Spleen (tissue), 11 donors: ENCODE measurements around the gene MEST. TPM values are rescaled to one million over a fixed set of nuclear protein-coding genes. Genes with fewer than 3 reads are reported as not detected.

Source experiments
- DNase-seq: peaks from one replicate; pipeline ENCODE4 v3.0.0-alpha.2; 2020
- H3K27ac ChIP-seq, 8 donors: fragments of 200-600 bp; sonication (generic) in 7 of 8; 1 replicate in 4 of 8; 2 replicates in 4 of 8; pipeline versions ENCODE4 v1.5.0 to v1.8.0; 2016 to 2021; ENCODE audit warnings: inconsistent platforms in 4 of 8, mild to moderate bottlenecking in 4 of 8, moderate library complexity in 1 of 8
- H3K27me3 ChIP-seq, 7 donors: fragments of 200-600 bp; sonication (generic) in 6 of 7; replicated peaks in 1 of 7; 1 replicate in 4 of 7; 2 replicates in 3 of 7; pipeline versions ENCODE4 v1.5.0 to v1.8.0; 2016 to 2021; ENCODE audit warnings: inconsistent platforms in 3 of 7, mild to moderate bottlenecking in 1 of 7
- H3K36me3 ChIP-seq, 6 donors: fragments of 200-600 bp; sonication (generic) in 5 of 6; 1 replicate in 4 of 6; 2 replicates in 2 of 6; pipeline versions ENCODE4 v1.5.0 to v1.8.0; 2016 to 2021; ENCODE audit warnings: inconsistent platforms in 2 of 6
- H3K4me1 ChIP-seq, 6 donors: fragments of 200-600 bp; sonication (generic) in 5 of 6; 1 replicate in 3 of 6; 2 replicates in 3 of 6; pipeline versions ENCODE4 v1.5.0 to v1.8.0; 2016 to 2021; ENCODE audit warnings: inconsistent platforms in 3 of 6
- H3K4me3 ChIP-seq, 8 donors: fragments of 200-600 bp; sonication (generic) in 7 of 8; 1 replicate in 4 of 8; 2 replicates in 4 of 8; pipeline versions ENCODE4 v1.5.0 to v1.8.0; 2016 to 2021; ENCODE audit warnings: inconsistent platforms in 4 of 8, mild to moderate bottlenecking in 4 of 8, moderate library complexity in 2 of 8
- H3K9me3 ChIP-seq, 8 donors: fragments of 200-600 bp; sonication (generic) in 7 of 8; 1 replicate in 4 of 8; 2 replicates in 4 of 8; pipeline versions ENCODE4 v1.5.0 to v1.8.0; 2016 to 2021; ENCODE audit warnings: inconsistent platforms in 4 of 8
- CTCF ChIP-seq, 11 experiments: fragments of 200-600 bp in 7 of 11; fragments of 450-650 bp in 4 of 11; sonication (generic) in 4 of 11; IDR thresholded peaks in 8 of 11; conservative IDR thresholded peaks in 3 of 11; 1 replicate in 7 of 11; 2 replicates in 4 of 11; pipeline versions ENCODE4 v1.4.0 to v1.8.0; 2016 to 2021; ENCODE audit warnings: antibody characterized with exemption in 11 of 11, inconsistent platforms in 4 of 11, mild to moderate bottlenecking in 1 of 11
- POLR2A ChIP-seq, 3 donors: fragments of 450-650 bp; IDR thresholded peaks; one replicate each; pipeline ENCODE4 v1.5.1; 2017; ENCODE audit warnings: antibody characterized with exemption in 3 of 3, mild to moderate bottlenecking in 1 of 3
- POLR2AphosphoS5 ChIP-seq, 3 donors: sonication (generic); formaldehyde crosslinking; IDR thresholded peaks; one replicate each; pipeline ENCODE4 v1.5.1; 2017; ENCODE audit warnings: antibody characterized with exemption in 3 of 3
- WGBS, 5 donors: extraction: QIAGEN DNeasy Blood & Tissue Kit in 3 of 5; methylation state at CpG; one replicate each; pipeline versions ENCODE4 v1.1.5 to v1.1.7; 2013 to 2018; 5-methylcytosine and 5-hydroxymethylcytosine counted together
- intact Hi-C: fragments of 100-400 bp; cut with DNase I; formaldehyde crosslinking; loops from one replicate; pipeline ENCODE4 v1.15.0; 2023; ENCODE audit warnings: low total_unique reads
- microRNA-seq, 3 donors: library from miRNA; unstranded; fragments of <30 nt; microRNA quantifications; one replicate each; pipeline versions ENCODE4 to v1.1.0, GENCODE V29; 2019 to 2020
- polyA plus RNA-seq, 3 donors: library from polyadenylated mRNA; stranded (reverse); fragments of 200-250 nt; gene quantifications; one replicate each; pipeline ENCODE4 v1.2.1, GENCODE V29; 2013
- small RNA-seq, 4 donors: library from RNA; depleted of rRNA; stranded (forward); fragments of <200 nt; gene quantifications; one replicate each; pipeline ENCODE3, GENCODE V24; 2016
- total RNA-seq, 7 donors: library from RNA; depleted of rRNA in 3 of 7; stranded (reverse); fragments of >200 nt in 3 of 7; fragmentation: NEBNext Ultra II Directional in 4 of 7; extraction: Animal tissue kit (Norgen Biotek cat#: 25700) in 4 of 7; gene quantifications; one replicate each; pipeline versions ENCODE4 v1.1.0 to v1.2.1, GENCODE V29; 2016 to 2021
- donor health status: healthy with polysubstance abuse.
- donor health status: DM: no; HTN: no; CAD: no; lungs with moderate emphysema.
- donor health status: DM: no; HTN: no; CAD: no.
- donor health status: Bipolar disorder and iron deficiency.
- donor health status: healthy.
- donor health status: DM: no; HTN: no; CAD: no.
- donor health status: DM: yes; HTN: yes; CAD: no.

Gene MEST
- total and polyA plus RNA-seq, 10 donors, result 11.2 to 198 (median 98.2) TPM

DNA sequence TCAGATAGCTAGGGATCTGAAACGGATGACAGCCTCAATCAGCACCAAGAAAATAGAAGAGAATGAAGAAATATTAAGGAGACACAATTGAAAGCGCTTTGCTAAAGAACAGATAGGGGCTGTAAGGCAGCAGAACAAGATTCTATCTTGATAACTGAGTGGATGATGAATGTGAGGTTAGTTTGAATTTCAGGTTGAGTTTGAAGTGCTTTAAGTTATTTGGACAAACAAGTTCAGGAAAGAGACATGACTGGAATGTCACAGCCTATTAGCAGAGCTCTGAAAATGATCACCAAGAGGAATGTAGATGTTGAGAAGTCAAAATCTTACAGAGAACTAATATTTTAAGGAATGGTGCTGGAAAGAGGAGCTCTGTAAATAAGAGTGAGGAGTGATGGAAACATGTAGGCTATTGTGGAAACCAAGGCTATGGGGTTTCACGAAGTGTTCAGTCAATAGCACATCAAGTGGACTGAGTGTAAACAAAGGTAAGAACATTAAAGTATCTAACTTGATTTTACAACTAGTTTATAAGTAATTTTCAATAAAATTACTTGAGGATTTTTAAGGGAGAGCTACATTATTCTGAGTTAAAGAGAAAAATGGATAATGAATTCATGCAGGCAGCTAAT, 61.6 kb downstream of the MEST start:
- Histone ChIP-seq H3K4me3 (no peak overlapping the region), H3K9me3 (no peaks in the 10 kb centered on the region), H3K27me3 (no peaks in the 10 kb centered on the region), H3K4me1 (no peaks in the 10 kb centered on the region), H3K27ac (no peak overlapping the region), H3K36me3 (peaks cover 0 to 59% (median 11%) of the 10 kb centered on the region in 6 donors)
- no peak for TF ChIP-seq POLR2AphosphoS5 (IDR thresholded peaks at IDR 0.05)
- no peak for TF ChIP-seq POLR2A (IDR thresholded peaks at IDR 0.05)
- TF ChIP-seq CTCF (IDR thresholded peaks at IDR 0.05 in 8 of 11, conservative IDR thresholded peaks at IDR 0.05 in 3 of 11), result no peak
- intact Hi-C loops, result no loop called here
- DNase-seq, result no peak
- WGBS, 5 donors, result 91 to 97% (median 96%) methylated on average over 3 of the region's 3 CpGs

DNA sequence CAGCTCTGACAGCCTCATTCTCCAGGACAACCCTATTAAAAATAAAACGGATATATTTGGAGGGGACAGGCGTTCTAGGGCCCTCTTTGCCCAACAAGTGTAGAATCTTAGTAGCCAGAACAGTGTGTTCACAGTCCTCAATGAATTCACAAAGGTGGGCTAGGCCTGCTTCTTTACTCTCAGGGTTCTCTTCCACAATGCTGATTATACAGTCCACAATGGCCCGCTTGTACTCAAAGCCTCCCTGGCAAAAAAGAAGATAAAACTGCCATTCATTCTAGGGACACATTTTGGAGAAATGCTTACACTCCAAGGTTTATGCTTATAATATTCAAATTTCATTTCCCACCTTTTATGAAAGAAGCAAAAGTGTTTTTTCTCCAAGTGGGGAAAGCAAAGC, 62.6 kb downstream of the MEST start:
- intact Hi-C loops, result no loop called here
- TF ChIP-seq POLR2A (IDR thresholded peaks at IDR 0.05) (no peak), CTCF (IDR thresholded peaks at IDR 0.05 in 8 of 11, conservative IDR thresholded peaks at IDR 0.05 in 3 of 11) (no peak), POLR2AphosphoS5 (IDR thresholded peaks at IDR 0.05) (no peak)
- 92 to 97% (median 95%) methylated on average over 3 of the region's 3 CpGs for WGBS, 5 donors

More for the DNA sequence above, 62.6 kb downstream of the MEST start:
- DNase-seq, result no peak
- Histone ChIP-seq H3K4me1 (no peaks in the 10 kb centered on the region), H3K9me3 (no peaks in the 10 kb centered on the region), H3K4me3 (no peak overlapping the region), H3K36me3 (peaks cover 0 to 51% (median 11%) of the 10 kb centered on the region in 6 donors), H3K27ac (no peak overlapping the region), H3K27me3 (no peaks in the 10 kb centered on the region)

Small RNAs within 50 kb of the gene (microRNA-seq; reads per million reads assigned to microRNA genes)
- gene MIR335, result 8,108 to 9,889 (median 9,118) reads per million in 3 donors

Small RNAs within 50 kb of the gene (small RNA-seq; reads per million reads assigned to genes)
- gene MIR335 (0 reads per million in 4 donors), gene RF02148 (0 reads per million in 4 donors), gene RF02149 (0 reads per million in 4 donors), gene RF02150 (0 reads per million in 4 donors)

Other genes starting within 250 kb of the MEST start
- 1 to 10 TPM in 1 of 7 donors, under 1 TPM in 1, not detected in 5; 0.84 to 1.5 TPM for gene CPA2, start 225.2 kb upstream of the MEST start, total RNA-seq
- gene CPA2, start 225.2 kb upstream of the MEST start, polyA plus RNA-seq, result under 1 TPM; 0.13 to 0.28 (median 0.21) TPM
- 1 to 10 TPM in 3 of 7 donors, under 1 TPM in 4; 0.40 to 3.3 (median 0.93) TPM for gene CPA4, start 198.9 kb upstream of the MEST start, total RNA-seq
- under 1 TPM; 0.15 to 0.64 (median 0.20) TPM for gene CPA4, start 198.9 kb upstream of the MEST start, polyA plus RNA-seq
- under 1 TPM in 1 of 7 donors, not detected in 6; 0.44 TPM for gene CPA5, start 147.3 kb upstream of the MEST start, total RNA-seq
- gene CPA5, start 147.3 kb upstream of the MEST start, polyA plus RNA-seq, result 1 to 10 TPM in 1 of 3 donors, under 1 TPM in 2; 0.26 to 3.6 (median 0.46) TPM
- 1 to 10 TPM; 1.2 to 8.1 (median 4.0) TPM for gene CPA1, start 111.6 kb upstream of the MEST start, total RNA-seq
- 1 to 10 TPM in 2 of 3 donors, under 1 TPM in 1; 0.79 to 1.4 (median 1.3) TPM for gene CPA1, start 111.6 kb upstream of the MEST start, polyA plus RNA-seq
- 10 to 100 TPM; 11.1 to 19.3 (median 15.6) TPM for gene CEP41, start 51.1 kb upstream of the MEST start, total RNA-seq
- 1 to 10 TPM; 2.3 to 4.4 (median 4.1) TPM for gene CEP41, start 51.1 kb upstream of the MEST start, polyA plus RNA-seq
- 10 to 100 TPM; 13.1 to 25.1 (median 19.4) TPM for gene COPG2, start 176.7 kb downstream of the MEST start, total RNA-seq
- gene COPG2, start 176.7 kb downstream of the MEST start, polyA plus RNA-seq, result 1 to 10 TPM; 5.8 to 7.8 (median 7.0) TPM
- not detected for gene TSGA13, start 194.5 kb downstream of the MEST start, total RNA-seq
- not detected for gene TSGA13, start 194.5 kb downstream of the MEST start, polyA plus RNA-seq
- gene KLF14, start 242.1 kb downstream of the MEST start, total RNA-seq, result 1 to 10 TPM in 5 of 7 donors, under 1 TPM in 2; 0.17 to 1.8 (median 1.0) TPM
- under 1 TPM; 0.05 to 0.32 (median 0.09) TPM for gene KLF14, start 242.1 kb downstream of the MEST start, polyA plus RNA-seq